ENCODE results near the gene CALCOCO1. TPM values are rescaled to one million over a fixed set of nuclear protein-coding genes. Genes with fewer than 3 reads are reported as not detected.
A peak's percentile ranks its signal among the peaks of the same experiment; 100 is the strongest.

Gene CALCOCO1
- total and polyA plus RNA-seq, 10 of the 15 experiments (the other 5 are each of a cell fraction or from before 2014, with no cell fraction given), result 2.8 to 55.9 (median 13.7) TPM

GRCh38 chr12:53675701-53676607 lies 51.3 kb downstream of the CALCOCO1 start, which contains the start of gene ATP5MC2:
TSS of gene ATP5MC2 (minus strand) at chr12:53676083. CDS start at chr12:53672614, 3,469 bp downstream.
- RAD21 ChIA-PET (ENCODE audit: unreplicated experiment), result interaction anchor here (0.6 to 6.3 kb wide), 26 partner anchors 11 to 597 kb away, joined by 3 to 140 read pairs (median 4); partner anchors contain the start of genes ATF7, SPRYD3 and TARBP2
- H3K9me3 ChIP-seq (replicated peaks; ENCODE audit: control insufficient read depth, insufficient read depth, low read length), result no peaks in the 10 kb centered on the region
- H3K4me3 ChIP-seq, result peak within 1 kb of the TSS; percentile 97
- H3K4me2 ChIP-seq (ENCODE audit: control insufficient read depth, insufficient read depth), result peak within 1 kb of the TSS; percentile 98
- ATAC-seq (peak; percentile 97), DNase-seq (ENCODE audit: low read depth, low spot score) (peak; percentile 100), FAIRE-seq (peak; percentile 99)
- in situ Hi-C loops (cut with MboI) (loop anchor here (5.0 kb wide), 1 partner anchor 134 kb away; no protein-coding TSS in a partner anchor), intact Hi-C loops (cut with micrococcal nuclease; ENCODE audit: unreplicated experiment) (loop anchor here (1.0 to 2.0 kb wide), 3 partner anchors 49 to 133 kb away; partner anchors contain the start of gene ATF7)
- under 1% methylated on average over 61 of the region's 61 CpGs for WGBS (ENCODE audit: insufficient coverage, insufficient replicate concordance, low lambda C conversion rate, missing lambda C conversion rate)
- POLR2A ChIA-PET, result interaction anchor here (0.5 to 5.2 kb wide), 6 partner anchors 47 to 132 kb away, joined by 3 to 35 read pairs (median 6); partner anchors contain the start of gene ATF7
- H3K9ac ChIP-seq (ENCODE audit: control insufficient read depth, insufficient read depth, low read length), result peak within 1 kb of the TSS; percentile 94
- H3K79me2 ChIP-seq (ENCODE audit: control insufficient read depth, insufficient read depth, low read length), result peaks cover 28% of the 10 kb centered on the region
- H3K36me3 ChIP-seq (ENCODE audit: control insufficient read depth in 2 of 2, insufficient read depth in 2 of 2, low read length in 1 of 2), result peaks cover 1 to 8% of the 10 kb centered on the region in 2 experiments; a peak in 2 of 4 replicates
- no peaks in the 10 kb centered on the region for H4K20me1 ChIP-seq (ENCODE audit: control insufficient read depth, insufficient read depth)
- SMC1A ChIA-PET (ENCODE audit: uncharacterized antibody, unreplicated experiment), result interaction anchor here (0.6 to 6.5 kb wide), 24 partner anchors 14 to 379 kb away, joined by 3 to 112 read pairs (median 4); partner anchors contain the start of genes CALCOCO1 and NPFF
- H3K27me3 ChIP-seq (replicated peaks in 1 of 2; ENCODE audit: control insufficient read depth in 2 of 2, insufficient read depth in 2 of 2, low read length in 1 of 2), result peaks cover 2 to 3% of the 10 kb centered on the region in 2 experiments; a peak in 1 of 4 replicates
- H3K4me1 ChIP-seq (ENCODE audit: control insufficient read depth, insufficient read depth, low read length), result peaks cover 7% of the 10 kb centered on the region
- CTCF ChIA-PET, result interaction anchor here (0.6 to 10.5 kb wide), 51 partner anchors 9 to 347 kb away, joined by 3 to 189 read pairs (median 4); partner anchors contain the start of genes ATF7, CALCOCO1, SP1 and TARBP2
- peak within 1 kb of the TSS; percentile 92 for H2AFZ ChIP-seq (ENCODE audit: control insufficient read depth, low read depth, low read length)
- H3K27ac ChIP-seq (ENCODE audit: control insufficient read depth, insufficient read depth), result peak within 1 kb of the TSS; percentile 88
- no TSS peak for BruUV-seq (replicated peaks)
- TF ChIP-seq ZSCAN29 (IDR thresholded peaks at IDR 0.05) (peak; percentile 73; the same call in 1 of the 2 replicates), JUND (IDR thresholded peaks at IDR 0.05; ENCODE audit: low read depth, low read length) (no peak), LARP7 (IDR thresholded peaks at IDR 0.05) (peak; percentile 92), POLR2AphosphoS5 (IDR thresholded peaks at IDR 0.05; ENCODE audit: low read length) (peak; percentile 95), MLLT1 (IDR thresholded peaks at IDR 0.05) (peak; percentile 98), BRCA1 (IDR thresholded peaks at IDR 0.05; ENCODE audit: low read depth, low read length) (no peak), E4F1 (IDR thresholded peaks at IDR 0.05; ENCODE audit: borderline replicate concordance, partially characterized antibody) (peak; percentile 64), CBX5 (IDR thresholded peaks at IDR 0.05; ENCODE audit: low read depth) (peak; percentile 93; the same call in 1 of the 2 replicates), RB1 (IDR thresholded peaks at IDR 0.05; ENCODE audit: borderline replicate concordance) (peak; percentile 89), RUNX3 (IDR thresholded peaks at IDR 0.05; ENCODE audit: low read length) (peak; percentile 94)
- TF ChIP-seq, protein P1, sequence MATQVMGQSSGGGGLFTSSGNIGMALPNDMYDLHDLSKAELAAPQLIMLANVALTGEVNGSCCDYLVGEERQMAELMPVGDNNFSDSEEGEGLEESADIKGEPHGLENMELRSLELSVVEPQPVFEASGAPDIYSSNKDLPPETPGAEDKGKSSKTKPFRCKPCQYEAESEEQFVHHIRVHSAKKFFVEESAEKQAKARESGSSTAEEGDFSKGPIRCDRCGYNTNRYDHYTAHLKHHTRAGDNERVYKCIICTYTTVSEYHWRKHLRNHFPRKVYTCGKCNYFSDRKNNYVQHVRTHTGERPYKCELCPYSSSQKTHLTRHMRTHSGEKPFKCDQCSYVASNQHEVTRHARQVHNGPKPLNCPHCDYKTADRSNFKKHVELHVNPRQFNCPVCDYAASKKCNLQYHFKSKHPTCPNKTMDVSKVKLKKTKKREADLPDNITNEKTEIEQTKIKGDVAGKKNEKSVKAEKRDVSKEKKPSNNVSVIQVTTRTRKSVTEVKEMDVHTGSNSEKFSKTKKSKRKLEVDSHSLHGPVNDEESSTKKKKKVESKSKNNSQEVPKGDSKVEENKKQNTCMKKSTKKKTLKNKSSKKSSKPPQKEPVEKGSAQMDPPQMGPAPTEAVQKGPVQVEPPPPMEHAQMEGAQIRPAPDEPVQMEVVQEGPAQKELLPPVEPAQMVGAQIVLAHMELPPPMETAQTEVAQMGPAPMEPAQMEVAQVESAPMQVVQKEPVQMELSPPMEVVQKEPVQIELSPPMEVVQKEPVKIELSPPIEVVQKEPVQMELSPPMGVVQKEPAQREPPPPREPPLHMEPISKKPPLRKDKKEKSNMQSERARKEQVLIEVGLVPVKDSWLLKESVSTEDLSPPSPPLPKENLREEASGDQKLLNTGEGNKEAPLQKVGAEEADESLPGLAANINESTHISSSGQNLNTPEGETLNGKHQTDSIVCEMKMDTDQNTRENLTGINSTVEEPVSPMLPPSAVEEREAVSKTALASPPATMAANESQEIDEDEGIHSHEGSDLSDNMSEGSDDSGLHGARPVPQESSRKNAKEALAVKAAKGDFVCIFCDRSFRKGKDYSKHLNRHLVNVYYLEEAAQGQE (IDR thresholded peaks at IDR 0.05; ENCODE audit: low read depth, low read length), result no peak
- TF ChIP-seq, protein P2, sequence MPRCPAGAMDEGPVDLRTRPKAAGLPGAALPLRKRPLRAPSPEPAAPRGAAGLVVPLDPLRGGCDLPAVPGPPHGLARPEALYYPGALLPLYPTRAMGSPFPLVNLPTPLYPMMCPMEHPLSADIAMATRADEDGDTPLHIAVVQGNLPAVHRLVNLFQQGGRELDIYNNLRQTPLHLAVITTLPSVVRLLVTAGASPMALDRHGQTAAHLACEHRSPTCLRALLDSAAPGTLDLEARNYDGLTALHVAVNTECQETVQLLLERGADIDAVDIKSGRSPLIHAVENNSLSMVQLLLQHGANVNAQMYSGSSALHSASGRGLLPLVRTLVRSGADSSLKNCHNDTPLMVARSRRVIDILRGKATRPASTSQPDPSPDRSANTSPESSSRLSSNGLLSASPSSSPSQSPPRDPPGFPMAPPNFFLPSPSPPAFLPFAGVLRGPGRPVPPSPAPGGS (IDR thresholded peaks at IDR 0.05; ENCODE audit: borderline replicate concordance, insufficient read depth, low read depth, low read length, poor library complexity, severe bottlenecking), result peak; percentile 82

Measured in GM12878 (cell line).